Large intestine (tissue), 3 donors: ENCODE results near the gene HOXC9. TPM values are rescaled to one million over a fixed set of nuclear protein-coding genes. Genes with fewer than 3 reads are reported as not detected.

Source experiments
- DNase-seq, 2 donors: peaks; one replicate each; pipeline versions ENCODE4 v3.0.0 to v3.0.0-alpha.2; 2013
- H3K27ac ChIP-seq: one replicate; pipeline ENCODE4 v1.5.1; 2013; ENCODE audit warnings: low read length
- H3K27me3 ChIP-seq: 2 replicates; pipeline ENCODE4 v1.6.1; 2013; ENCODE audit warnings: low read length; ENCODE audit not compliant: control insufficient read depth, insufficient read depth
- H3K36me3 ChIP-seq: 2 replicates; pipeline ENCODE4 v1.6.1; 2013; ENCODE audit warnings: low read length; ENCODE audit not compliant: control insufficient read depth, insufficient read depth
- H3K4me1 ChIP-seq: one replicate; pipeline ENCODE4 v1.6.1; 2013; ENCODE audit warnings: low read length; ENCODE audit not compliant: control insufficient read depth, insufficient read depth
- H3K4me3 ChIP-seq: one replicate; pipeline ENCODE4 v1.5.1; 2013; ENCODE audit warnings: low read length
- H3K9me3 ChIP-seq: one replicate; pipeline ENCODE4 v1.6.1; 2013; ENCODE audit warnings: mild to moderate bottlenecking, low read depth, low read length, moderate library complexity; ENCODE audit not compliant: control insufficient read depth
- WGBS: methylation state at CpG from one replicate; pipeline ENCODE4 v1.1.5; 2013; ENCODE audit warnings: low lambda C conversion rate; ENCODE audit not compliant: insufficient coverage; 5-methylcytosine and 5-hydroxymethylcytosine counted together
- polyA plus RNA-seq: library from polyadenylated mRNA; unstranded; fragments of 120-200 nt; gene quantifications from one replicate; pipeline ENCODE4 v1.2.1, GENCODE V29; 2013

Gene HOXC9
- polyA plus RNA-seq, 1 donor, result 0.51 TPM

DNA sequence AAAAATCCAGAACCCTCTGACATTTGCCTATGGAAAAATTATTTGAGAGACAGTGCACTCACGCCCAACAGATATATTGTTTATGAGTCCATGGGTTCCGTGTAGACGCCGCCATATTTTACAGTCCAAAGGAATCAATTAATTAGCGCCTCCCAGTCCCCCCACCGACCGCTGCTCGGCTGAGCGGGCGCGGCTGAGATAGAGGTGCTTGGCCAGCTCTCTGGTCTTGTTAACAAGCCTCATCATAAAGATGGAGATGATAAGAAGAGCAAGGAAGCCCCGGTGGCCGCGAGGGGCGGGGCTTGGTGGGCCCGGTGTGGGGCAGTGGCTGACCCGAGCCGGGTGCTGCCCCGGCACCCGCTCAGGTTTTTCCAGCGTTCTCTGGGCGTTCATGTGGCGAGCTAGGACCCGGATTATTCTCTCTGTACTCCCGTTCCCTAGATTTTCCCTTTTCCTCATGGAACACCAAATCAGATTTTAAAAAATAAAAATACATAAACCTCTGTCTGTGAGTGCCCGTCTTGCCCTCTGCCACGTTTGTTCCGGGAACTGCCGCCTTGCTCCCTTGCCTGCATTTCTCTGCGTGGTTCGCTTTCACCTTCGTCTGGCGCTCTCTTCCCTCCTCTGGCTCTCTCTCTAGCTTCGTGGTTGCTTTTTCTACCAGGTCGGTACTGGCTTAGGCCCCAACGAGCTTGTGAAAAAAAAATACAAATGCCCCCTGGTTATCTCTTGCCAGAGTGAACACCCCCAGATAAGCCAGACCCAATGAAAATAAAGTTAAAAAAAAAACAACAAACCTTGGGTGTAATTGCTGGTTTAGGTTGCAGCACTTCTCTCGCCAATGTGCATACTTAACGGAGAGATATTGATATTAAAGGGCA, 36.3 kb upstream of the HOXC9 start:
- Histone ChIP-seq H3K9me3 (peaks cover 18% of the 10 kb centered on the region), H3K27ac (no peak overlapping the region), H3K27me3 (peaks cover 100% of the 10 kb centered on the region), H3K4me3 (no peak overlapping the region), H3K4me1 (peaks cover 7% of the 10 kb centered on the region), H3K36me3 (no peaks in the 10 kb centered on the region)
- WGBS, result 20% methylated on average over 1 of the region's 38 CpGs
- DNase-seq, result no peak

DNA sequence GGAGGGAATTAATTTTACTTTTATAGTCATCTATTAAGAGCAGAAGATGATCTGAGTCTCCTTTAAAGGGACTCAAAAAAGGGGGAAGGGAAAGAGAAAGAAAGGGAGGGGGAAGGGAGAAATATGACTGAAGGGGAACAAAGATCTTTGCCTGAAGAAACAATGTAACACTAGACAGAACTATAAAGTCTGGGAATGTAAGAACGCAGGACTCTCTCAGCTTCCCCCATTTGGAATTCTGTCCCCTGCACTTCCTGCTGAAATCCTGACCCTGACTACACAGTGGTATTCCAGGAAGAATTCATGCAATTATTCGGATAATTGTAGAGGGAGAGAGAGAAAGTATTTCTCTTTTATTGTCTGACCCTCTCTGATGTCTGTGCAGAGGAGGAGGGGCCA, 35.6 kb upstream of the HOXC9 start:
- Histone ChIP-seq H3K9me3 (peaks cover 18% of the 10 kb centered on the region), H3K27ac (no peak overlapping the region), H3K4me1 (peaks cover 7% of the 10 kb centered on the region), H3K36me3 (no peaks in the 10 kb centered on the region), H3K4me3 (no peak overlapping the region), H3K27me3 (peaks cover 100% of the 10 kb centered on the region)
- DNase-seq, result no peak
- WGBS, result no CpG with 5 or more reads among the region's 2 CpGs

- peaks cover 7% of the 10 kb centered on the region for H3K4me1 ChIP-seq
- no peak for DNase-seq
- H3K27me3 ChIP-seq, result peaks cover 100% of the 10 kb centered on the region
- peaks cover 18% of the 10 kb centered on the region for H3K9me3 ChIP-seq
- H3K36me3 ChIP-seq, result no peaks in the 10 kb centered on the region
- no peak overlapping the region for H3K27ac ChIP-seq
- WGBS, result 2% methylated on average over 4 of the region's 18 CpGs
- H3K4me3 ChIP-seq, result no peak overlapping the region
Observed at GRCh38 chr12:53965281-53966084, 34.5 kb upstream of the HOXC9 start.

DNA sequence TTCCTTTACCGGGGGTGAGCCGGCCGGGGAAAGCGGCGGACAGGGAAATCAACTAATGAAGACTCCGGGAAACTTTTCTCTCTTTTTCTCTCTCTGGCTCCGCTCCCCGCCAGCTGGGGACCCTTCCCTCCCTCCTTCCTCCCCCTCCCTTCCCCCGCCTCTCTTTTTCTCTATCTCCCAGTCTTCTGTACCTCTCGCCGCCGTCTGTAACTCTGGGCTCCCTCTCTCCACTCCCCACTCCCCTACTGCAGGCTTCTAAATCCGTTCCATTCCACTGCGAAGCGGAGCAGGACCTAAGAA, 33.9 kb upstream of the HOXC9 start:
- no peak for DNase-seq
- Histone ChIP-seq H3K4me1 (peaks cover 7% of the 10 kb centered on the region), H3K27ac (no peak overlapping the region), H3K36me3 (no peaks in the 10 kb centered on the region), H3K4me3 (no peak overlapping the region), H3K9me3 (peaks cover 14% of the 10 kb centered on the region), H3K27me3 (peaks cover 100% of the 10 kb centered on the region)
- no CpG with 5 or more reads among the region's 15 CpGs for WGBS

DNA sequence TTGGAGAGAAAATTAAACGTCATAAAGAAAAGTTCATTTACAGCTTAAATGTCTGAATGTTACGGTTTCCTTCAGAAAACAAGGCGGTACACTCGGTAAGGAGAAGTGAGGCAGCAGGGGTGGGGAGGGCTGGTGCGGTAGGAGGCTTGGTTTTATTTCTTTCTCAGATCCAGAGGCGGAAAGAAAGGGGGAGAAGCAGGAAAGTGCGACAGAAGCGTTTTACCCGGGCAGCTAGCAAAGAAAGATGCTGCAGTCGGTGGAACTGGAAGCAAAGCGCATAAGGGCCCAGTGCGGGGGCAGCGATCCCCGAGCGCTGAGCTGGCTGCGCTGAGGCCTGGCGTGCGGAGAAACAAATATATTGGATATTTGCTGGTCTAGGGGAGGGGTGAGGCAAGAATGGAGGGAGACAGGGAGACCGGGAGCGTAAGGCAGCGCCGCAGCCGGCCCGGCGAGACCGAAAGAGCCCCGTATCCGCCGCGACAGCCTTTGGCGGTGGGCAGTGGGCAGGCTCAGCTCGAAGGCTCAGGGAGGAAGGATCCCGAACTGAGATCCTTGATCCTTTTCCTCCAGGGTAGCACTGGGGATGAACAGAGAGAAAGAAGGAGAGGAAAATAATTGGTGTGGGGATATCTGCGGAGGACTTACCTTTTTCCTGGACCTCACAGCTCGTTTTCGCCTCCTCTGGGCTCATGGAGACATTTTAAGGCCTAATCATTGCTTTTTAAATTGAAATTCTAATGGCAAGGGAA, 33.4 kb upstream of the HOXC9 start:
- Histone ChIP-seq H3K9me3 (peaks cover 9% of the 10 kb centered on the region), H3K27me3 (peaks cover 100% of the 10 kb centered on the region), H3K27ac (no peak overlapping the region), H3K4me3 (no peak overlapping the region), H3K4me1 (peaks cover 7% of the 10 kb centered on the region), H3K36me3 (no peaks in the 10 kb centered on the region)
- WGBS, result 0% methylated on average over 1 of the region's 36 CpGs
- DNase-seq, result no peak

- no peak overlapping the region for H3K4me3 ChIP-seq
- H3K27ac ChIP-seq, result no peak overlapping the region
- H3K36me3 ChIP-seq, result no peaks in the 10 kb centered on the region
- H3K9me3 ChIP-seq, result peaks cover 9% of the 10 kb centered on the region
- no peak for DNase-seq
- whole genome bisulfite sequencing, result no CpG with 5 or more reads among the region's 5 CpGs
- peaks cover 100% of the 10 kb centered on the region for H3K27me3 ChIP-seq
- peaks cover 7% of the 10 kb centered on the region for H3K4me1 ChIP-seq
Observed at GRCh38 chr12:53967421-53967925, 32.5 kb upstream of the HOXC9 start.

DNA sequence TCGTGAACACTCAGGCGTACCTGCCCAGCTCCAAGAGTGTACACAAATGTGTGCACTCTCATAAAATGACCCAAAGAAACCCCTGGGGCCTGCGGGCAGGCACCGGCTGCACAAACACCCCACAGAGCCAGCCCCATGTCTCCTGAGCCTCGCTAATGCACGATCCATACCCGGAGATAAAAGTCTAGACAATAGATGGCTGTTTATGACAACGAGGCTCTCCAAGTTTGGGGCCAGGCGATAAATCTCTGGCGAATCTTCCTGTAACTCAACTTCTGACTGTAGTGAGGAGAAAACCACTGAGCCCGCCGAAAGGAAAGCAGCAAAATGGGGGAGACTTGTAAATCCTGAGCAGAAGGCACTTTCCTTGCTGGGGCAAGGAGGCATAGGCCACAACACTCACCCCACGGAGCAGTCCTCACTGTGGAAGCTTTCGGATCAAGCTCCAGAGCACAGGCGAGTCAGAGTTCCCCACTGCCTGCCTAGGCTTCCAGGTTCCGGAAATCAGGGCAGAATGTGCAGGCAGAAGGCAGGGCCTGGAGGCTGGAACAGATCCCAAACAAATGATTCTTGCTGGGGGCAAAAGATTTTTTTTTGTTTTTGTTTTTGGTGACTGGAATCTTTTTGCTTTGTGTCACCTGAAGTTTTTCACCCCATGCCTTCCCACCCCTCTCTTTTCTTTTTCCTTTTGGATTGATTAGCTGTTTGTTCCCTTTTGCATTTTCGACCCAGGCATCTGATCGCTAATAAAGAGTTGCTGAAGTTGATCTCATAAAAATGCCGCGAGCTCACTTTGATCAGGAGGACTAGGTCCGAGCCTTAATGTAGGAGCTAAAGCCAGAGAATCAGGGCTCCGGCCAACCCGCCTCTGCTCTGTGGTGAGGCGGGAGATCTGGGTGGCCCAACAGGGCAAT, 31.5 kb upstream of the HOXC9 start:
- H3K27me3 ChIP-seq, result peaks cover 100% of the 10 kb centered on the region
- H3K4me1 ChIP-seq, result peaks cover 7% of the 10 kb centered on the region
- no CpG with 5 or more reads among the region's 24 CpGs for WGBS
- peaks cover 7% of the 10 kb centered on the region for H3K9me3 ChIP-seq
- no peak for DNase-seq
- H3K4me3 ChIP-seq, result no peak overlapping the region
- H3K27ac ChIP-seq, result no peak overlapping the region
- no peaks in the 10 kb centered on the region for H3K36me3 ChIP-seq

GRCh38 chr12:53969588-53970259, 30.2 kb upstream of the HOXC9 start:
- Histone ChIP-seq H3K4me1 (peaks cover 7% of the 10 kb centered on the region), H3K36me3 (no peaks in the 10 kb centered on the region), H3K9me3 (peaks cover 9% of the 10 kb centered on the region), H3K27me3 (peaks cover 100% of the 10 kb centered on the region), H3K4me3 (no peak overlapping the region), H3K27ac (no peak overlapping the region)
- no CpG with 5 or more reads among the region's 12 CpGs for WGBS
- DNase-seq, result no peak

DNA sequence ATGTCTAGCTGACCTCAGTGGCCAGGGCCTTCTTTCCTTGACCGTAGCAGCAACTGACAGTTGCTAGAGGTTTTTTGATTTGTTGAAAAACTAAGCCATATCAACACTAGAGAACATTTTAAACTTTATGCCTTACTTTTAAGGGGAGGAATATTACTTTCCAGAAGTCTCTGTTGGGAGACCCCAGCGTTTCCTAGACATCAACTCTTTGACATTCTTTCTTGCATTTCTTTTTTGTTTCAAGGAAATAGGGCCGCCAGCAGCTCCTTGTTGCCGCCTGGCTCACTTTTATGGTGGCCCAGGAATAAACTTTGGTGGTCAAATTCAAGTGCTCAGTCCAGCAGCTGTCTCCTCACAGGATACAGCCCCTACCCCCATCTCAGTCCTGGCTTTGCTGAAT, 29.5 kb upstream of the HOXC9 start:
- DNase-seq, result no peak
- Histone ChIP-seq H3K36me3 (no peaks in the 10 kb centered on the region), H3K4me1 (peaks cover 12% of the 10 kb centered on the region), H3K4me3 (no peak overlapping the region), H3K9me3 (peaks cover 11% of the 10 kb centered on the region), H3K27me3 (peaks cover 100% of the 10 kb centered on the region), H3K27ac (no peak overlapping the region)
- WGBS, result 0% methylated on average over 1 of the region's 4 CpGs
